ENCODE measurements around the gene ATP5F1B. TPM values are rescaled to one million over a fixed set of nuclear protein-coding genes. Genes with fewer than 3 reads are reported as not detected.

ATP5F1B gene
- total and polyA plus RNA-seq, 3 donors from 2014 or later, result 342 to 666 (median 387) TPM

DNA sequence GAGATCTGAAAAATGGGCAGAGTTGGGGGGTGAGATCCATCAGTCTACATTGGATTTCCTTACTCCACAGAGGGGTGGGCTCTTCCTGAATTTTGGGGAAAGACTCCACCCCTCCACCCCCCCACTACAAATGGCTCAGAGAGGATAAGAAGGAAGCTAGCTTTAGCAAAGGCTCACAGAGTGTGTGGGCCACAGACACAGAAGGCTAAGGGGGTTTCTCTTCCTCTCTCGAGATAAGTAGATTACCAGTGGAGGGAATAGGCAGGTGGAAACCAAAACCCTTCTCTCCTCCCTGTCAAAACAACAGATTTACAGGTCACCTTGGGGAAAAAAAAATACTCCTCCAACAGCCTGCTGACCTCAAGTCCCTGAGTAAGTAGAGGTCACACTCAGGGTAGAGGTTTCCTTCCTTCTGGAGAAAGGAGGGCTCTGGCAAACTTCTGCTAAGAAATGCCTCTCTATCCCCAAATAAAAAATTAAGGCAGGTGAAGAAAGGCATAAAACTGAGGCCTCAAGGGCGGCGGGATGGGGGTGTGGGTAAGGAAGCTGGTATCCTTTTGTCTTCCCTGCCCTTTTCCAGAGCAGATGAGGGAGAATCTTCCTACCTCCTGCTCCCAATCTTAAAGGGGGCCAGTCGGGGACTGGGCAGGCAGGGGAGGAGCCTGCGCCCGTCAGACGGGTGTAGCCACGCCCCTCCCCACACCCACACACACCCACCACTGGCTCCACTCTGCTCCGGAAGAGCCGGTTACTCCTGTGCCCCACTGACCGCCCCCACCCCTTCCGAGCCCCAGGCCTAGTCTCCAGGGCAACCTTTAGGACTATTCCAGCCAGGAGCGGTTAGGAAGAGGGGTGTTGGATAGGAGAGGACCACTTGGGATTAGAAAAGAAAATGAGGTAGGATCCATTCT is 13.7 kb downstream of the ATP5F1B start:
- intact Hi-C loops (cut with DNase I; ENCODE audit: low total_unique reads), result no loop called here
- Histone ChIP-seq H3K36me3 (ENCODE audit: low read depth, missing control alignments) (no peaks in the 10 kb centered on the region), H3K27me3 (no peaks in the 10 kb centered on the region), H3K4me1 (peaks cover 44% of the 10 kb centered on the region), H3K4me3 (no peak overlapping the region), H3K9me3 (no peaks in the 10 kb centered on the region), H3K27ac (peak overlapping the region; percentile 57 to 76)
- WGBS, 2 donors, result 5 to 6% methylated on average over 13 of the region's 13 CpGs
- TF ChIP-seq POLR2A (IDR thresholded peaks at IDR 0.05), result no peak
- TF ChIP-seq, protein P1, sequence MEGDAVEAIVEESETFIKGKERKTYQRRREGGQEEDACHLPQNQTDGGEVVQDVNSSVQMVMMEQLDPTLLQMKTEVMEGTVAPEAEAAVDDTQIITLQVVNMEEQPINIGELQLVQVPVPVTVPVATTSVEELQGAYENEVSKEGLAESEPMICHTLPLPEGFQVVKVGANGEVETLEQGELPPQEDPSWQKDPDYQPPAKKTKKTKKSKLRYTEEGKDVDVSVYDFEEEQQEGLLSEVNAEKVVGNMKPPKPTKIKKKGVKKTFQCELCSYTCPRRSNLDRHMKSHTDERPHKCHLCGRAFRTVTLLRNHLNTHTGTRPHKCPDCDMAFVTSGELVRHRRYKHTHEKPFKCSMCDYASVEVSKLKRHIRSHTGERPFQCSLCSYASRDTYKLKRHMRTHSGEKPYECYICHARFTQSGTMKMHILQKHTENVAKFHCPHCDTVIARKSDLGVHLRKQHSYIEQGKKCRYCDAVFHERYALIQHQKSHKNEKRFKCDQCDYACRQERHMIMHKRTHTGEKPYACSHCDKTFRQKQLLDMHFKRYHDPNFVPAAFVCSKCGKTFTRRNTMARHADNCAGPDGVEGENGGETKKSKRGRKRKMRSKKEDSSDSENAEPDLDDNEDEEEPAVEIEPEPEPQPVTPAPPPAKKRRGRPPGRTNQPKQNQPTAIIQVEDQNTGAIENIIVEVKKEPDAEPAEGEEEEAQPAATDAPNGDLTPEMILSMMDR (IDR thresholded peaks at IDR 0.05), result no peak
- peak; percentile 81 for DNase-seq

DNA sequence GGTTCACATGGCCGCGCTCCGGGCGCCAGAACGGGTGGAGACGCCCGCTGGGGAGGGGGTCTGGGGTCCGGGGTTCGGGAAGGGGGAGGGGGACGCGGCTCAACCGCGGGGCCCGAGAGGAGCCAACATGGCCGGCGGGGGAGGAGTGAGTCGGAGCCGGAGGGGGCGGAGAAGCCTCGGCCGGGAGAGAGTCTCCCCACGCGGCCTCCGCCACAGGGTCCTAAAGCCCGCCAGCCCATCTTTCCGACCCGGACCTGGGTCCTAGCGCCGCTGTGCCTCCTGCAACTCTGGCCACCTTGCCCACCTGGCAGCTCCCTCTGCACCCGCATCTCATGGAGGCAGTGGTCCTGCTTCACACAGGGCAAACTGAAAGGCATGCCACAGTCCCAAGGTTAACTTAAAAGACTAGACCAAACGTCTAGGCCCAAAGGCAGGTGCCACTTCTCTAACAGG is 15.6 kb downstream of the ATP5F1B start, which contains the start of gene BAZ2A:
BAZ2A (minus strand) TSS at position 147 of the 453 bp plus-strand sequence. CDS start 12,796 bp downstream, outside the sequence.
- intact Hi-C loops (cut with DNase I; ENCODE audit: low total_unique reads), result no loop called here
- WGBS, 2 donors, result 0 to 1% methylated on average over 1 to 31 of the region's 31 CpGs
- H3K4me1 ChIP-seq, result peaks cover 53% of the 10 kb centered on the region

DNA sequence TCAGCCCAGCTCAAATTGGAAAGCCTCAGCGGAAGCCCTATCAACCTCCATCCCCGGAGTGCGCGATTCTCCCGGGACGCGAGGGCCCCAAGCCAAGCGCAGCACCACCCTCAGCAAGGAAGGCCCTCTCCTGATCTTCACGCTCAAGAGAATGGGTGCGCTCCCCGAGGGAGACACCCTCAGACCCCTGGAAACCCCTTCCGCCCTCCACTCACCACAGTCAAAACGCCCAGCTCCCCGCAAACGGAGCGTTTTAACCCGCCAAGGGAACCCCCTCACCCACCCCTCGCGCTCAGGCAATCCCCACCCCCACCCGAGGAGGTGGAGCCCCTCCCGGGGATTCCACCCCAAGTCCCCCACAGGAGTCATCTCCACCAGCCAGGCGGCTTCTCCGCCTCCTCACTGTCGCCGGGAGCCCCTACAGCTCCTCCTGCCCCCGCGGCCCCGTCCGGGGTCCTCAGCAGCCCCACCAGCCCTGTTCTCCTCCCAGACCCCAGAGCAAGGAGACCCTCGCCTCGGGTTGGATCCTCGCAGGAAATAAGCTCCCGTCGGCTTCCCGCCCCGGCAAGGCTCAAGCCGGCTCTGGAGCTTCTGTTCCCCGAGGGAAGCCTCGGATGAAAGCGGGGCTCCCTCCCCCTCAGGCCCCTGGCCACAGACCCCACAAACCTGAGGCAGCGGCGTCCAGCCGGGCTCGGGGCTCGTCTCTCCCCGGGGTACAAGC is 16.2 kb downstream of the ATP5F1B start:
- intact Hi-C loops (cut with DNase I; ENCODE audit: low total_unique reads), result no loop called here
- Histone ChIP-seq H3K4me3 (peak overlapping the region; percentile 88 to 100), H3K36me3 (ENCODE audit: low read depth, missing control alignments) (no peaks in the 10 kb centered on the region), H3K9me3 (no peaks in the 10 kb centered on the region), H3K27ac (peak overlapping the region; percentile 97), H3K27me3 (no peaks in the 10 kb centered on the region), H3K4me1 (peaks cover 55% of the 10 kb centered on the region)
- peak; percentile 32 for DNase-seq
- WGBS, 2 donors, result 0% methylated on average over 4 to 42 of the region's 46 CpGs
- TF ChIP-seq, protein P1 (IDR thresholded peaks at IDR 0.05), result no peak
- no peak for TF ChIP-seq POLR2A (IDR thresholded peaks at IDR 0.05)

More for the DNA sequence above, 15.6 kb downstream of the ATP5F1B start, which contains the start of gene BAZ2A:
- peak; percentile 98 for DNase-seq
- Histone ChIP-seq H3K9me3 (no peaks in the 10 kb centered on the region), H3K27ac (peak within 1 kb of the TSS; percentile 97), H3K27me3 (no peaks in the 10 kb centered on the region), H3K36me3 (ENCODE audit: low read depth, missing control alignments) (no peaks in the 10 kb centered on the region), H3K4me3 (peak within 1 kb of the TSS; percentile 88 to 100)
- TF ChIP-seq, protein P1 (IDR thresholded peaks at IDR 0.05), result no peak
- no peak for TF ChIP-seq POLR2A (IDR thresholded peaks at IDR 0.05)

DNA sequence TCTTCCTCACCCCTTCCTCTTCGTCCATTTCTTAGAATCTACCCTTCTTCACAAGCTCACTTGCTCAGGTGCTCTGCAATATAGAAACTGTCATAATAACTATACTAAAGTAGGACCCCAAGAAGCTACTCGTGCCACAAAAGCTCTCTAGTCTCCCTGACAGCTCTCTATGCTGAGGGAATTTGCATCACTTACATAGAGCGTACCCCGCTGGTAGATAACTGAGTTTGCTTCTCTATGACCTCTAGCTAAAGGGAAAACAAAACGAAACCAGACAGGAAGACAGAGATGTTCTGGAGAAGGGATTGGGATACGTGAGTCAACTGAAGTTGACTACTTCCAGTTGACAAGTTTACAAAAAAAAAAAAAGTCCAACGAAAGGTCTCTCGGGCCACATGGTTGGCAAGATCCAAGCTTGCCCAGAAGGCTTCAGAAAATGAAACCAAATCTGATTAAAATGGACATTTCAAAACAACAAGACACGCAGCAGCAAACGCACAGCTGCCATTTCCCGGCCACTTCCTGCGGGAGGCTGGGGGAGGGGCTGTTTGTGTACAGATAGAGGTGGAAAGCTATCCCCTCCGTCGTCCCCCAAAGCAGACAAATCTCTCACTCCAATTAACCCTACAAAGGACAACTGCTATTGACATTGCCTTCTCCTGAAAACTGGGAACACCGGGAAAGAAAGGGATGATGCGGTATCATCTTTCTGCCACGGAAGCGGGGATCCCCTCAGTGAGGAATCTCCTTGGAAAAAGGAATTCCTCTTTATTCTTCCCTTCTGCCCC is 16.9 kb downstream of the ATP5F1B start:
- H3K9me3 ChIP-seq, result no peaks in the 10 kb centered on the region
- intact Hi-C loops (cut with DNase I; ENCODE audit: low total_unique reads), result no loop called here
- no peak for TF ChIP-seq POLR2A (IDR thresholded peaks at IDR 0.05)
- TF ChIP-seq, protein P1 (IDR thresholded peaks at IDR 0.05), result no peak
- DNase-seq, result peak; percentile 85
- H3K27ac ChIP-seq, result peak overlapping the region; percentile 97
- no peaks in the 10 kb centered on the region for H3K27me3 ChIP-seq
- H3K4me1 ChIP-seq, result peaks cover 58% of the 10 kb centered on the region
- peak overlapping the region; percentile 88 to 100 for H3K4me3 ChIP-seq
- 0% methylated on average over 18 of the region's 18 CpGs for WGBS, 2 donors
- H3K36me3 ChIP-seq (ENCODE audit: low read depth, missing control alignments), result no peaks in the 10 kb centered on the region

Measured in testis (tissue), 3 donors.